GM12891 (cell line): ENCODE measurements around the gene ARHGAP15.

Experiments
- POLR2A ChIP-seq: IDR thresholded peaks from 2 replicates; pipeline ENCODE4 v1.6.1; 2011; ENCODE audit warnings: low read depth, low read length, control low read depth
- POLR2AphosphoS5 ChIP-seq: IDR thresholded peaks from 2 replicates; pipeline ENCODE4 v1.6.1; 2011; ENCODE audit warnings: low read depth, low read length, control low read depth

DNA sequence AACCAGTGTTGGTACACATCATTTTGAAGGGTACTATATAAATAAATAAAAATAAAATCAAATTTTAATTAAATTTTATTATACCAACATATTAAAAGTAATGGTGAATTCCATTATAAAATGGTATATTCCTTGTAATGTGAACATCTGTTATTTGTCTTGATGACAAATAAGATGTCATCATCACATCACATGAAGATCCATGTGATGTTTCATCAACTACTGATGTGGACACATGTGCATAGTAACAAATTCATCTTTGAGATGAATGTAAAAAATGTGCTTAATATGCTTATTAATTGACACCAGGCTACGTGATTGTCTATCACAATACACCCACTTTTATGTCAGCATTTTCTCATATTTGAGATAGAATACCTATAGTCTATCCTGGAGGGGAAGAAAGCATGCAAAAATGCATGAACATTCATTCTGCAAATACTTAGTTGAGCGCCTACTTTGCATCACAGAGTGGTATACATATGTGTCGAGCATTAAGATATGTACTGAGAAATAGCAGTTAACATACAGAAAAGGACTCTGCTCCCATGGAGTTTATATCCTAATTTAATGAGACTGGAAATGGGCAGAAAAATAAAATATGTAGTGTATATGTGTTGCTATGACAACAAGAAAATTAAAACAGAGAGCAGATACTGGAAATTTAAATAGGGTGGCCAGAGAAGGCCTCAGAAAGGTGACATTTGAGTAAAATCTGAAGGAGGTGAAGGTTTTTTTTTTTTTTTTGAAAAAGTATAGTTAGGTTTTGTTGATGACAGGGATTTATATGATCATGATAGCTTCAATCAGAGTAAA is 281.1 kb downstream of the ARHGAP15 start:
- TF ChIP-seq POLR2A (no peak), POLR2AphosphoS5 (no peak)
